CD8-positive, alpha-beta memory T cell (primary cell): ENCODE data around the gene ASPHD1. TPM values are rescaled to one million over a fixed set of nuclear protein-coding genes. Genes with fewer than 3 reads are reported as not detected.

Source experiments
- CTCF ChIA-PET: fragments of 350-600 bp; sonication (Branson Sonifier 250); formaldehyde crosslinking; loops from one replicate; lab custom pipeline; 2021; ENCODE audit warnings: antibody characterized with exemption; lab: Charles Lee
- POLR2A ChIA-PET: fragments of 350-600 bp; sonication (Branson Sonifier 250); formaldehyde crosslinking; loops from one replicate; lab custom pipeline; 2021; ENCODE audit warnings: antibody characterized with exemption; lab: Charles Lee
- DNase-seq, 5 donors: peaks; one replicate each; pipeline versions ENCODE4 v3.0.0 to v3.0.0-alpha.2; 2020 to 2022; ENCODE audit warnings: mixed read lengths in 1 of 5
- H3K27ac ChIP-seq: one replicate; pipeline ENCODE4 v1.7.0; 2013; ENCODE audit warnings: low read depth, mild to moderate bottlenecking, low read length, moderate library complexity
- H3K27me3 ChIP-seq: 2 replicates; pipeline ENCODE4 v1.7.0; 2013; ENCODE audit warnings: low read length, mild to moderate bottlenecking; ENCODE audit not compliant: insufficient read depth, poor library complexity, severe bottlenecking
- H3K36me3 ChIP-seq: 2 replicates; pipeline ENCODE4 v1.7.0; 2013; ENCODE audit warnings: mild to moderate bottlenecking, low read length, moderate library complexity; ENCODE audit not compliant: insufficient read depth
- H3K4me1 ChIP-seq: 2 replicates; pipeline ENCODE4 v1.7.0; 2013; ENCODE audit warnings: mild to moderate bottlenecking, low read length, moderate library complexity; ENCODE audit not compliant: insufficient read depth
- H3K4me3 ChIP-seq: 2 replicates; pipeline ENCODE4 v1.7.0; 2013; ENCODE audit warnings: mild to moderate bottlenecking, low read length
- H3K9me3 ChIP-seq: 2 replicates; pipeline ENCODE4 v1.7.0; 2013; ENCODE audit warnings: mild to moderate bottlenecking, low read length
- H3K27ac Mint-ChIP-seq, 8 donors: one replicate each; pipeline ENCODE4 v1.8.0; 2020 to 2021; ENCODE audit warnings: mixed read lengths in 8 of 8, mild to moderate bottlenecking in 6 of 8, inconsistent platforms in 3 of 8, moderate library complexity in 3 of 8
- H3K27me3 Mint-ChIP-seq, 2 donors: one replicate each; pipeline ENCODE4 v1.8.0; 2020 to 2021; ENCODE audit warnings: mixed read lengths in 2 of 2, mild to moderate bottlenecking in 1 of 2, moderate library complexity in 1 of 2
- H3K36me3 Mint-ChIP-seq, 3 donors: one replicate each; pipeline ENCODE4 v1.8.0; 2020 to 2021; ENCODE audit warnings: mixed read lengths in 3 of 3, inconsistent platforms in 1 of 3, mild to moderate bottlenecking in 1 of 3
- H3K4me1 Mint-ChIP-seq, 3 donors: one replicate each; pipeline ENCODE4 v1.8.0; 2020 to 2021; ENCODE audit warnings: mixed read lengths in 3 of 3, inconsistent platforms in 1 of 3, mild to moderate bottlenecking in 1 of 3
- H3K4me3 Mint-ChIP-seq, 7 donors: one replicate each; pipeline ENCODE4 v1.8.0; 2020 to 2021; ENCODE audit warnings: mixed read lengths in 7 of 7, mild to moderate bottlenecking in 6 of 7, moderate library complexity in 4 of 7, inconsistent platforms in 2 of 7
- H3K9me3 Mint-ChIP-seq, 5 donors: one replicate each; pipeline ENCODE4 v1.8.0; 2020 to 2022; ENCODE audit warnings: mixed read lengths in 5 of 5, mild to moderate bottlenecking in 3 of 5, moderate library complexity in 2 of 5, inconsistent platforms in 1 of 5
- polyA plus RNA-seq: library from polyadenylated mRNA; unstranded; fragments of 300-500 nt; fragmentation: Illumina TruSeq; gene quantifications from one replicate; pipeline ENCODE4 v1.2.3, GENCODE V29; 2021
- total RNA-seq, 2 experiments: library from RNA; stranded (reverse); gene quantifications; one replicate each; pipeline ENCODE4 v1.2.3, GENCODE V29; 2021

The ASPHD1 gene
- total and polyA plus RNA-seq, 3 experiments from 2014 or later = 1.2 to 1.7 TPM; not detected in 1

- H3K4me1 Mint-ChIP-seq = peaks cover 16 to 31% (median 30%) of the 10 kb centered on the region in 3 donors
- POLR2A ChIA-PET = no interaction called here
- H3K36me3 ChIP-seq = peaks cover 7% of the 10 kb centered on the region
- H3K27me3 Mint-ChIP-seq = no peaks in the 10 kb centered on the region
- peaks cover 21% of the 10 kb centered on the region for H3K4me1 ChIP-seq
- CTCF ChIA-PET = interaction anchor here (1.8 kb wide), 1 partner anchor 10 kb away, joined by 9 read pairs; no protein-coding TSS in a partner anchor
- peak overlapping the region in 1 of 7 donors; percentile 65 for H3K4me3 Mint-ChIP-seq
- H3K27me3 ChIP-seq = no peaks in the 10 kb centered on the region
- peaks cover 4 to 44% (median 5%) of the 10 kb centered on the region in 3 donors for H3K36me3 Mint-ChIP-seq
- DNase-seq = no peak
- no peak overlapping the region for H3K27ac ChIP-seq
- H3K4me3 ChIP-seq = no peak overlapping the region
- no peaks in the 10 kb centered on the region for H3K9me3 Mint-ChIP-seq
- no peak overlapping the region for H3K27ac Mint-ChIP-seq
- no peaks in the 10 kb centered on the region for H3K9me3 ChIP-seq
Measured at GRCh38 chr16:29858974-29859373, 41.3 kb upstream of the ASPHD1 start.

- POLR2A ChIA-PET = no interaction called here
Measured at GRCh38 chr16:29860218-29860617, 40.1 kb upstream of the ASPHD1 start.

GRCh38 chr16:29862383-29862883 lies 37.9 kb upstream of the ASPHD1 start:
- peaks cover 4 to 39% (median 5%) of the 10 kb centered on the region in 3 donors for H3K36me3 Mint-ChIP-seq
- Histone ChIP-seq H3K4me3 (peak overlapping the region; percentile 89), H3K9me3 (no peaks in the 10 kb centered on the region), H3K4me1 (peaks cover 21% of the 10 kb centered on the region), H3K27me3 (no peaks in the 10 kb centered on the region), H3K36me3 (peaks cover 7% of the 10 kb centered on the region), H3K27ac (peak overlapping the region; percentile 92)
- no peak for DNase-seq
- H3K4me3 Mint-ChIP-seq = peak overlapping the region; percentile 84 to 97 (median 93)
- H3K27ac Mint-ChIP-seq = peak overlapping the region; percentile 73 to 98 (median 92)
- no peaks in the 10 kb centered on the region for H3K27me3 Mint-ChIP-seq
- H3K9me3 Mint-ChIP-seq = no peaks in the 10 kb centered on the region
- ChIA-PET POLR2A (no interaction called here), CTCF (interaction anchor here (1.2 to 2.1 kb wide), 3 partner anchors 14 to 163 kb away, joined by 3 to 5 read pairs (median 3); partner anchors contain the start of gene PAGR1)
- peaks cover 16 to 31% (median 30%) of the 10 kb centered on the region in 3 donors for H3K4me1 Mint-ChIP-seq

More at GRCh38 chr16:29860218-29860617, 40.1 kb upstream of the ASPHD1 start:
- Histone ChIP-seq H3K36me3 (peaks cover 7% of the 10 kb centered on the region), H3K9me3 (no peaks in the 10 kb centered on the region), H3K4me1 (peaks cover 21% of the 10 kb centered on the region), H3K4me3 (no peak overlapping the region), H3K27ac (no peak overlapping the region), H3K27me3 (no peaks in the 10 kb centered on the region)
- H3K9me3 Mint-ChIP-seq = no peaks in the 10 kb centered on the region
- H3K4me3 Mint-ChIP-seq = peak overlapping the region in 6 of 7 donors; percentile 70 to 97 (median 90)
- H3K27me3 Mint-ChIP-seq = no peaks in the 10 kb centered on the region
- peaks cover 16 to 31% (median 30%) of the 10 kb centered on the region in 3 donors for H3K4me1 Mint-ChIP-seq
- CTCF ChIA-PET = interaction anchor here (1.1 kb wide), 1 partner anchor 12 kb away, joined by 4 read pairs; no protein-coding TSS in a partner anchor
- no peak overlapping the region for H3K27ac Mint-ChIP-seq
- no peak for DNase-seq
- peaks cover 4 to 44% (median 5%) of the 10 kb centered on the region in 3 donors for H3K36me3 Mint-ChIP-seq

DNA sequence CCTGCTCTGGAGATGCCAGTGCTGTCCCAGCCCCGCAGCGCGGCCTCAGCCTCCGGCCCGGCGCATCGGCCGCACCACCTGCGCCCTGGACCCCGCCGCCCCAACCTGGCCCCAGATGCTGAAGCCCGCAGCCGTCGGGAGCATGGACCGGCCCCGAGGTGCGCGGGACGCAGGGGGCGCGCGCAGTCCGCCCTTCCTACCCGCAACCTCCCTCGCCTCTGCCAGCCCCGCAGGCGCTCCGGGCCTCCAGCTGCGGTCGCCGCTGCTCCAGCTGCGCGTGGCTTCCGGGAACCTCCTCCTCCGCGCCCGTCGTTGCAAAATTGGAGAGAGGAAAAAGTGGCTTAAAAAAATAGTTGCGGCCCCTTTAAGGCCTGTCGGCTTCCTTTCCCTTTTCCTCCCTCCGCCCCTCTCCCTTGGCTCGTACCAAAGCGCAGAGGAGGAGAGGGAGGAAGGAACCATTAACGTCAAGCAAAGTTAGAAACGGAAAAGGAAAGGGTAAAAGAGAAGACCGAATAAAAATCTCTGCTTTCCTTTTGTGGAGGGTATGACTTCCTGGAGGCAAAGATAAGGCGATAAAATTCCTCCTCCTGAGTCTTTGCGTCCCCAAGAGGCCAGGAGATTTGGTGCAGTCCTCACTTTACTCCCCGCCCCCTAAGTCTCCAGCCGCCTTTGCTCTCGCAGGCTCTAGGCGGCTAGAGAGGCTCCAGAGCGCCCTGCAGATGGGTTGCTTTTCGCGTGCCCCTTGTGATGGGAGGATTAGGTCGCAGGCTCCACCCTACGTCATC lies 37.2 kb upstream of the ASPHD1 start, which contains the start of gene CDIPT:
Gene CDIPT, minus strand, starts transcription at position 343 of the 785 bp plus-strand sequence. CDS start 369 bp downstream, outside the sequence.
- peak within 1 kb of the TSS; percentile 89 for H3K4me3 ChIP-seq

GRCh38 chr16:29863669-29863984 lies 36.7 kb upstream of the ASPHD1 start:
- Histone ChIP-seq H3K27ac (no peak overlapping the region), H3K9me3 (no peaks in the 10 kb centered on the region), H3K36me3 (peaks cover 7% of the 10 kb centered on the region), H3K4me1 (peaks cover 21% of the 10 kb centered on the region), H3K4me3 (peak overlapping the region; percentile 89), H3K27me3 (no peaks in the 10 kb centered on the region)
- peaks cover 16 to 33% (median 31%) of the 10 kb centered on the region in 3 donors for H3K4me1 Mint-ChIP-seq
- peaks cover 0 to 3% of the 10 kb centered on the region in 2 donors for H3K27me3 Mint-ChIP-seq
- no peaks in the 10 kb centered on the region for H3K9me3 Mint-ChIP-seq
- H3K4me3 Mint-ChIP-seq = peak overlapping the region; percentile 84 to 97 (median 93)
- POLR2A ChIA-PET = interaction anchor here (0.6 to 1.8 kb wide), 2 partner anchors 48 to 110 kb away, joined by 4 read pairs; partner anchors contain the start of gene TAOK2
- H3K36me3 Mint-ChIP-seq = peaks cover 0 to 33% (median 5%) of the 10 kb centered on the region in 3 donors
- CTCF ChIA-PET = interaction anchor here (1.0 to 2.1 kb wide), 9 partner anchors 8 to 164 kb away, joined by 3 to 8 read pairs (median 4); partner anchors contain the start of genes HIRIP3 and KIF22
- peak overlapping the region; percentile 92 to 99 (median 98) for H3K27ac Mint-ChIP-seq
- DNase-seq = no peak

More for the DNA sequence above, 37.2 kb upstream of the ASPHD1 start, which contains the start of gene CDIPT:
- H3K36me3 ChIP-seq = peaks cover 7% of the 10 kb centered on the region
- H3K27me3 ChIP-seq = no peaks in the 10 kb centered on the region
- H3K4me1 ChIP-seq = peaks cover 21% of the 10 kb centered on the region
- CTCF ChIA-PET = interaction anchor here (1.0 to 2.1 kb wide), 10 partner anchors 9 to 164 kb away, joined by 3 to 8 read pairs (median 4); partner anchors contain the start of genes HIRIP3, KIF22 and PAGR1
- H3K4me1 Mint-ChIP-seq = peaks cover 16 to 33% (median 31%) of the 10 kb centered on the region in 3 donors
- H3K36me3 Mint-ChIP-seq = peaks cover 4 to 38% (median 5%) of the 10 kb centered on the region in 3 donors
- peak within 1 kb of the TSS; percentile 92 to 99 (median 98) for H3K27ac Mint-ChIP-seq
- H3K9me3 Mint-ChIP-seq = no peaks in the 10 kb centered on the region
- H3K4me3 Mint-ChIP-seq = peak within 1 kb of the TSS; percentile 84 to 97 (median 93)
- peak within 1 kb of the TSS; percentile 92 for H3K27ac ChIP-seq
- H3K9me3 ChIP-seq = no peaks in the 10 kb centered on the region
- peak; percentile 87 to 95 (median 94) for DNase-seq
- POLR2A ChIA-PET = interaction anchor here (0.6 to 1.8 kb wide), 2 partner anchors 48 to 111 kb away, joined by 4 read pairs; partner anchors contain the start of gene TAOK2
- peaks cover 0 to 3% of the 10 kb centered on the region in 2 donors for H3K27me3 Mint-ChIP-seq

DNA sequence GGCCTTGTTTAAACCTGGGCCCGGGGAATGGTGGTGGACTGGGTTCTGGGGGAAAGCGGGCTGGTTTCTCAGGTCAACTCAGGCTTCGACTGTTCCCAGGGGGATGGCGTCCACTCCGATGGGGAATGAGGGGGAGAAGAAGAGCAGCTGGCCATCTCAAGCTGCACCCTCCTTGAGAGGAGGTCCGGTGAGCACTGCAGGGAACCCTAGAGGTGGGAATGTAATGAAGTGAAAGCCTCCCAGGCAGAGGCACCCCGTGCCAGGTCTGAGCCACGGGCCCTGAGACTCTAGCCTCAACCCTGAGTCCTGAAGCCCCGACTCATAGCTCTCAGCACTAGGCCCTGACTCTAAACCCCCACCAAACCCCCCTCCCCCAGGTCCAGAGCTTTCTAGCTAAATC lies 36.1 kb upstream of the ASPHD1 start:
- H3K27ac ChIP-seq = no peak overlapping the region
- CTCF ChIA-PET = interaction anchor here (1.4 to 1.5 kb wide), 2 partner anchors 11 to 19 kb away, joined by 4 to 7 read pairs; no protein-coding TSS in a partner anchor
- Mint-ChIP-seq H3K27ac (peak overlapping the region in 1 of 8 donors; percentile 29), H3K4me1 (peaks cover 16 to 33% (median 31%) of the 10 kb centered on the region in 3 donors), H3K36me3 (peaks cover 0 to 27% (median 4%) of the 10 kb centered on the region in 3 donors), H3K9me3 (no peaks in the 10 kb centered on the region), H3K4me3 (peak overlapping the region in 2 of 7 donors; percentile 23 to 29), H3K27me3 (peaks cover 0 to 3% of the 10 kb centered on the region in 2 donors)
- DNase-seq = no peak
- no peaks in the 10 kb centered on the region for H3K9me3 ChIP-seq
- peaks cover 7% of the 10 kb centered on the region for H3K36me3 ChIP-seq
- peaks cover 21% of the 10 kb centered on the region for H3K4me1 ChIP-seq
- POLR2A ChIA-PET = interaction anchor here (0.6 to 1.8 kb wide), 3 partner anchors 109 to 713 kb away, joined by 4 read pairs; partner anchors contain the start of gene TAOK2
- H3K4me3 ChIP-seq = no peak overlapping the region
- no peaks in the 10 kb centered on the region for H3K27me3 ChIP-seq

- no peak for DNase-seq
- no peak overlapping the region for H3K27ac ChIP-seq
- Mint-ChIP-seq H3K27ac (no peak overlapping the region), H3K27me3 (peaks cover 3 to 6% of the 10 kb centered on the region in 2 donors), H3K9me3 (no peaks in the 10 kb centered on the region), H3K4me1 (peaks cover 0 to 6% (median under 1%) of the 10 kb centered on the region in 3 donors), H3K4me3 (no peak overlapping the region), H3K36me3 (no peaks in the 10 kb centered on the region)
- H3K27me3 ChIP-seq = no peaks in the 10 kb centered on the region
- peaks cover 4% of the 10 kb centered on the region for H3K4me1 ChIP-seq
- ChIA-PET POLR2A (interaction anchor here (0.6 kb wide), 1 partner anchor 178 kb away, joined by 3 read pairs; no protein-coding TSS in a partner anchor), CTCF (no interaction called here)
- no peaks in the 10 kb centered on the region for H3K9me3 ChIP-seq
- no peaks in the 10 kb centered on the region for H3K36me3 ChIP-seq
- H3K4me3 ChIP-seq = no peak overlapping the region
Measured at GRCh38 chr16:29868396-29869009, 31.8 kb upstream of the ASPHD1 start.
